Loucy (cell line): ENCODE data around the gene QRSL1.

Experiments used
- H2AFZ ChIP-seq: fragments of 200-600 bp; sonication (generic); 2 replicates; pipeline ENCODE4 v1.6.0; 2016; ENCODE audit warnings: antibody characterized with exemption, mild to moderate bottlenecking, low read length, moderate library complexity
- H3F3A ChIP-seq: fragments of 200-600 bp; 2 replicates; pipeline ENCODE4 v1.6.0; 2016; ENCODE audit warnings: antibody characterized with exemption, low read depth, mild to moderate bottlenecking
- H3K27me3 ChIP-seq: fragments of 200-600 bp; sonication (generic); 2 replicates; pipeline ENCODE4 v1.6.1; 2014; ENCODE audit warnings: low read length, mild to moderate bottlenecking; ENCODE audit not compliant: insufficient read depth, poor library complexity, severe bottlenecking
- H3K36me3 ChIP-seq: fragments of 200-600 bp; sonication (generic); 2 replicates; pipeline ENCODE4 v1.6.1; 2016; ENCODE audit warnings: low read length; ENCODE audit not compliant: insufficient read depth
- H3K4me1 ChIP-seq: fragments of 200-600 bp; sonication (generic); 2 replicates; pipeline ENCODE4 v1.5.1; 2014; ENCODE audit warnings: low read length, mild to moderate bottlenecking; ENCODE audit not compliant: insufficient read depth, poor library complexity, severe bottlenecking
- H3K4me2 ChIP-seq: fragments of 200-600 bp; sonication (generic); 2 replicates; pipeline ENCODE4 v1.6.0; 2014; ENCODE audit warnings: antibody characterized with exemption, low read length, low read depth, mild to moderate bottlenecking; ENCODE audit not compliant: poor library complexity, severe bottlenecking
- H3K4me3 ChIP-seq: fragments of 200-600 bp; sonication (generic); 2 replicates; pipeline ENCODE4 v1.5.1; 2014; ENCODE audit warnings: low read length, mild to moderate bottlenecking, mixed read lengths; ENCODE audit not compliant: poor library complexity, severe bottlenecking
- H3K79me2 ChIP-seq: fragments of 200-600 bp; sonication (generic); 2 replicates; pipeline ENCODE4 v1.6.1; 2014; ENCODE audit warnings: low read length; ENCODE audit not compliant: insufficient read depth
- H3K9ac ChIP-seq: fragments of 200-600 bp; sonication (generic); 2 replicates; pipeline ENCODE4 v1.6.0; 2014; ENCODE audit warnings: mild to moderate bottlenecking, low read depth, low read length, moderate library complexity; ENCODE audit not compliant: poor library complexity, severe bottlenecking
- H3K9me2 ChIP-seq: fragments of 200-600 bp; sonication (generic); replicated peaks from 2 replicates; pipeline ENCODE4 v1.6.1; 2016; ENCODE audit warnings: low read depth, low read length, mixed read lengths
- H3K9me3 ChIP-seq: fragments of 200-600 bp; sonication (generic); 2 replicates; pipeline ENCODE4 v1.6.1; 2014; ENCODE audit warnings: mild to moderate bottlenecking, antibody characterized with exemption, low read length, low read depth; ENCODE audit not compliant: insufficient read depth
- H4K20me1 ChIP-seq: fragments of 200-600 bp; sonication (generic); 2 replicates; pipeline ENCODE4 v1.6.0; 2014; ENCODE audit warnings: antibody characterized with exemption, low read length, mild to moderate bottlenecking; ENCODE audit not compliant: insufficient read depth, poor library complexity, severe bottlenecking
- CTCF ChIP-seq: fragments of 200-600 bp; sonication (generic); conservative IDR thresholded peaks from 2 replicates; pipeline ENCODE4 v1.5.1; 2014; ENCODE audit warnings: mild to moderate bottlenecking, antibody characterized with exemption, low read length
- EZH2phosphoT487 ChIP-seq: fragments of 200-600 bp; IDR thresholded peaks from 2 replicates; pipeline ENCODE4 v1.6.1; 2018; ENCODE audit warnings: antibody characterized with exemption, mild to moderate bottlenecking, moderate library complexity, borderline replicate concordance

The QRSL1 gene

GRCh38 chr6:106612671-106613416 lies 16.5 kb upstream of the QRSL1 start:
- H3K4me3 ChIP-seq, result no peak overlapping the region
- H3K79me2 ChIP-seq, result no peaks in the 10 kb centered on the region
- H3K36me3 ChIP-seq, result no peaks in the 10 kb centered on the region
- TF ChIP-seq CTCF (no peak), EZH2phosphoT487 (no peak)
- H3K9ac ChIP-seq, result no peak overlapping the region
- H3K27me3 ChIP-seq, result no peaks in the 10 kb centered on the region
- H3K4me2 ChIP-seq, result no peak overlapping the region
- H3K9me2 ChIP-seq, result no peaks in the 10 kb centered on the region
- H4K20me1 ChIP-seq, result no peaks in the 10 kb centered on the region
- no peaks in the 10 kb centered on the region for H3F3A ChIP-seq
- no peak overlapping the region for H2AFZ ChIP-seq
- peaks cover 43% of the 10 kb centered on the region for H3K4me1 ChIP-seq
- H3K9me3 ChIP-seq, result no peaks in the 10 kb centered on the region

- H4K20me1 ChIP-seq, result no peaks in the 10 kb centered on the region
- H3K9me2 ChIP-seq, result no peaks in the 10 kb centered on the region
- H3K9ac ChIP-seq, result peak overlapping the region; percentile 13
- H3F3A ChIP-seq, result no peaks in the 10 kb centered on the region
- TF ChIP-seq CTCF (no peak), EZH2phosphoT487 (no peak)
- peaks cover 49% of the 10 kb centered on the region for H3K4me1 ChIP-seq
- no peaks in the 10 kb centered on the region for H3K9me3 ChIP-seq
- no peak overlapping the region for H2AFZ ChIP-seq
- no peaks in the 10 kb centered on the region for H3K36me3 ChIP-seq
- H3K4me2 ChIP-seq, result peak overlapping the region; percentile 51
- no peak overlapping the region for H3K4me3 ChIP-seq
- no peaks in the 10 kb centered on the region for H3K27me3 ChIP-seq
- H3K79me2 ChIP-seq, result no peaks in the 10 kb centered on the region
Measured at GRCh38 chr6:106613590-106613989, 15.8 kb upstream of the QRSL1 start.

DNA sequence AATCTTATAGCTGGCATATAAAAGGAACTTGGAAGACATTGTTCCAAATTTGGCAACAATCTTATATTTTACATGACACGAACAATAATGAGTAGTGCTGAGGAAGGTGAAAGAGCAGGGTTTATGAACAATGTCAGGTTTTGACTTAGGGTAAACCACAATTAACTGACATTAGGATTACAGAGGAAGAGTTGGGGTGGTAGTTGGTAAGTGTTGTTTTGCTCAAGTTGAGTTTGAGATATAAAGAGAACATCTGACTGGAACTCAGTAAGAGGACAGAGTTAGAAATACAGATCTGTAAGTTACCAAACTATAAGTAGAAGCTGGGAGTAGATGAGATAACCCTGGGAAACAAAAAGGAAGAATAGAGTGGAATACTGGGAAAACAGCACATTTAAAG lies 15.2 kb upstream of the QRSL1 start:
- H4K20me1 ChIP-seq, result no peaks in the 10 kb centered on the region
- no peaks in the 10 kb centered on the region for H3K27me3 ChIP-seq
- no peaks in the 10 kb centered on the region for H3K36me3 ChIP-seq
- peak overlapping the region; percentile 46 for H3K9ac ChIP-seq
- H3K9me3 ChIP-seq, result no peaks in the 10 kb centered on the region
- peak overlapping the region; percentile 51 for H3K4me2 ChIP-seq
- H3K9me2 ChIP-seq, result no peaks in the 10 kb centered on the region
- peak overlapping the region; percentile 7 for H3K4me3 ChIP-seq
- TF ChIP-seq EZH2phosphoT487, result no peak
- TF ChIP-seq CTCF, result no peak
- no peaks in the 10 kb centered on the region for H3K79me2 ChIP-seq
- H3F3A ChIP-seq, result no peaks in the 10 kb centered on the region
- peaks cover 55% of the 10 kb centered on the region for H3K4me1 ChIP-seq
- no peak overlapping the region for H2AFZ ChIP-seq
